GM10266 (cell line): ENCODE results near the gene EFCAB6.

ENCODE experiments used
- DNase-seq: peaks from one replicate; pipeline ENCODE4 v3.0.0; 2012; ENCODE audit errors: extremely low spot score
- CTCF ChIP-seq: IDR thresholded peaks from 2 replicates; pipeline ENCODE4 v1.5.1; 2012; ENCODE audit warnings: mild to moderate bottlenecking, low read depth; ENCODE audit not compliant: control insufficient read depth, insufficient read depth; ENCODE audit errors: missing control alignments

Gene EFCAB6

GRCh38 chr22:43693249-43693648 lies 118.9 kb downstream of the EFCAB6 start:
- TF ChIP-seq CTCF = no peak
- no peak for DNase-seq

- TF ChIP-seq CTCF = no peak
- no peak for DNase-seq
Measured at GRCh38 chr22:43689356-43689755, 122.7 kb downstream of the EFCAB6 start.

GRCh38 chr22:43682851-43683250 lies 129.3 kb downstream of the EFCAB6 start:
- TF ChIP-seq CTCF = no peak
- DNase-seq = no peak

DNA sequence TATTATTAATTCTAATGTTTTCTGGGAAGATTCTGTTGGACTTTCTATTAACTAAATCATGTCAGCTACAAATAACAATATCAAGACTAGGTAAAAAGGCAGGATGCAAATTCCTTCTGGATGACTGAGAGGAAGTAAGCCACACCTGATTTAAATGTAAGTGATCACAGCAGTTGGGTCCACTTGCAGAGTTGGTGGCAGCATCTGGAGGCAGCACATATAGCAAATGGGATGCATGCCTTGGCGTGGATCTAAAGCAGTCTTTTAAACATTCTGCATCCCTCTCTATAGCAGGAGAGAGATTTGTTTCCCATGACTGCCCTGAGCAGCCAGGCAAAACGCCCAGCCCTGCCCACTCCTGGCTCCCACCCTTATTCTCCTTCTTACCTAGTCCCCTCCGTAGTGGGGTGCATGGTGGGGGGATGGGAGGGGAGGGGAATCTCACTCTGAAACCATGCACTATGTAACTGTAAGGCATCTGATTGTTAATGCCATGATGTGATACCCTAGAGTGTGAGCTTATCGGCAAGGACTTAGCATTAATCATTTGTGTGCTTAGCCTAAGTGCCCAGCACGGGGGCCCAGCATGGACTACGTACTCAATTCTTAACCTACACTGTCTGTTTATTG lies 130.3 kb downstream of the EFCAB6 start:
- no peak for DNase-seq
- no peak for TF ChIP-seq CTCF

GRCh38 chr22:43670513-43670912 lies 141.6 kb downstream of the EFCAB6 start:
- no peak for DNase-seq
- TF ChIP-seq CTCF = no peak

DNA sequence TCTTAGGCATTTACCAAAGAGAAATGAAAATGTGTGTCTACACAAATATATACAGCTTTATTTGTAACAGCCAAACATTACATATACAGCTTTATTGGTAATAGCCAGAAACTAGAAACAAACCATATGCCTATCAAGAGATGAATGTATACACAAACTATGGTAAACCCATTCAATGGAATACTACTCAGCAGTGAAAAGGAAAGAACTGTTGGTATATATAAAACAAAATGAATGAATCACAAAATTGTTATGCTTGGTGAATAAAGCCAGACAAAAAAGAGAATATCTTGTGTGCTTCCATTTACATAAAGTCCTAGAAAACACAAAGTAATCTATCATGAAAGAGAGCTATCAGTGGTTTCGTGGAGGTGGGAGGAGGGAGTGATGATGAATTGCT lies 142.9 kb downstream of the EFCAB6 start:
- DNase-seq = no peak
- no peak for TF ChIP-seq CTCF

DNA sequence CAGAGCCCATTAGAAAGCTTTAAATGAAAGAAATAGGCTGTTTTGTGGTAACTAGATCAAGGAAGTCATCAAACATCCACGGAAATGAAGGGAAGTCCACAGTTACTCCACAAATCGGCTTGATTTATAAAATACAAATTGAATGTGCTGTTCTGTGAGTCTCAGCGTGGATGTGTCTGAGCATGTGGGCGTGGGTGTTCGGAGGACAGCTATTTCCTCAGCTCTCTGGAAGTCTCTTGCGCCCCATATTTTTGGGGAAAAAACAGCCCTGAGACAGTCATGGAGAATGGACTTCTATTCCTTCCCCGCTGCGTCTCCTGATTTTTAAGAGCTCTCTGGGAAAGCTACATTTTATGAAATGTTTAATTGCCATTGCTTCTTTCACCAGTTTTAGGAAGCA lies 144.4 kb downstream of the EFCAB6 start:
- TF ChIP-seq CTCF = no peak
- no peak for DNase-seq
